GM12873 (cell line): ENCODE results near the gene BCORL1.

Source experiments
- CTCF ChIP-seq: IDR thresholded peaks from 2 replicates; pipeline ENCODE4 v1.5.1; 2012; ENCODE audit warnings: low read depth, mild to moderate bottlenecking, moderate library complexity, low read length, control low read depth; ENCODE audit not compliant: insufficient read depth; ENCODE audit errors: missing control alignments

The BCORL1 gene

DNA sequence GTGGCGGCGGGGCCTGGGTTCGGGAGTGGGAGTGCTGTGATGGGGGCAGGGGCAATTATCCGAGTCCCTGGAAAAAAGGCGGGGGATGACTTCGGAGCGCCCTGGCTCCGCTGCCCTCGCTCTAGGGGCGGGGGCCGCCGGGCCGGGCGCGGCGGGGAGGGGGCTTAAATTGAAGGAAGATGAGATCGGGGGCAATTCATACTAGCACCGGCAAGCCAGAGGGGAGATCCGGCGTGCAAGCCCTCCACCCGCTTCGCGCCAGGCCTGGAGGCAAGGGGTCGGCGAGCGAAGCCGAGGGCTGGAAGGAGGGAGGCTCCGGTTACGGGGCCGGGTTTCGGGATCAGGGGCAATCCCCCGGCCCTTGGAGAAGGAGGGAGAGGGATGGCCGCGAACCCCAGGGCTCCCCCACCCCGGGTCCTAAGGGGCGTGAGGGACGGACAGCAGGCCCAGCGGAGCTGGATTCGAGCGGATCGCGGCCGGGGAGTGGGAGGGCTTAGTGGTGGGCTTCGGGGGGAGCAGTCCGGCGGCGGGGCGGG is 1.2 kb downstream of the BCORL1 start:
- TF ChIP-seq CTCF, result no peak

DNA sequence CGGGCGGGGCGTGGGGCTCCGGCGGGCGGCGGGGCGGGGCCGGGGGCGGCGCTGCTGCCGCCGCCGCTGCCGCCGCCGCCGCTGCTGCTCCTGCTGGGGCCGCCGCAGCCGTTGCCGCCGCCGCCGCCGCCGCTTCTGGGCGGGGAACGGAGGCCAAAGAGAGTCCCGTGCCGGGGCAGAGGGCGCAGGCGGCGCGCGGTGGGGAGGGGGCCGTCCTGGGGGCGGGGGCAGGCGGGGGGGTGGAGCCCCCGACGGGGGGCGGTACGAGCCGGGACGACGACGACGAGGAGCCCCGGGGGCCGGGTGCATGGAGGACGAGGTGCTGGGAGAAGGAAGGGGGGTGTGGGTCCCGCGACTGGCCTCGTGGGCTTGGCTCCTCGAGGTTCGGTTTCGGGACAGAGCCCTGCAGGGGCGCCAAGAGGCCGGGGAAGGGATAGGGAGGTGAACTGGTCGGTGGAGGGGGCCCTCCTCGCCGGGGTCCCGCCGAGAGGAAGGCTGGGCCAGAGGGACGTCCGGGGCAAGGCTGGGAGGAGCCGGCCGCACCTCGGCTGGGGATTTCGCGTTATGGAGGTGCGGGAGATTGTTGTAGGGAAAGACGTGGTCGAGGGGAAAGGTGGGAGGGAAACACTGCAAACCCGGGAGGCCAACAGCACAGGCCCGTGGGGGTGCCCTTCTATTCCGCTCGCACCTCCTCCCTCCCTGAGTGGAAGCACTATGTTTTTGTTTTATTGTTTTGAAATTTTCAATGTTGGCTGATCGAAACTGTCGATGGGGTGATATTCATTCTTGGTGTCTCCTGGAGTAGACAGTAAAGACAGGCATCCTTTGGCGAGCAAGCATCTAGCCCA is 1.9 kb downstream of the BCORL1 start:
- TF ChIP-seq CTCF, result no peak

- no peak for TF ChIP-seq CTCF
Measured at GRCh38 chrX:129987871-129988270, 5.4 kb downstream of the BCORL1 start.

DNA sequence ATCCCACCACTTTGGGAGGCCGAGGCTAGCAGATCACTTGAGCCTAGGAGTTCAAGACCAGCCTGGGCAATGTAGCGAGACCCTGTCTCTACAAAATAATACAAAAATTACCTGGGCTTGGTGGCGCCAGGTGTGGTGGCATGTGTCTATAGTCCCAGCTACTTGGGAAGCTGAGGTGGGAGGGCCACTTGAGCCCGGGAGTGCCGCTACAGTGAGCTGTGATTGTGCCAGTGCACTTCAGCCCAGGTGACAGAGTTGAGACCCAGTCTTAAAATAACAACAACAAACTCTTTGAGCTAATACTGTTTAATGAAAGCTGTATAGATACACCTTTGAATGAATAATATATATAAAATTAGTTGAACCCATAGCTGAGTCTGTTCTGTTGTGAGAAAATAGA is 9.7 kb downstream of the BCORL1 start:
- TF ChIP-seq CTCF, result no peak

- TF ChIP-seq CTCF, result no peak
Measured at GRCh38 chrX:129996120-129996519, 13.7 kb downstream of the BCORL1 start.

- TF ChIP-seq CTCF, result no peak
Measured at GRCh38 chrX:129997086-129997485, 14.7 kb downstream of the BCORL1 start.

DNA sequence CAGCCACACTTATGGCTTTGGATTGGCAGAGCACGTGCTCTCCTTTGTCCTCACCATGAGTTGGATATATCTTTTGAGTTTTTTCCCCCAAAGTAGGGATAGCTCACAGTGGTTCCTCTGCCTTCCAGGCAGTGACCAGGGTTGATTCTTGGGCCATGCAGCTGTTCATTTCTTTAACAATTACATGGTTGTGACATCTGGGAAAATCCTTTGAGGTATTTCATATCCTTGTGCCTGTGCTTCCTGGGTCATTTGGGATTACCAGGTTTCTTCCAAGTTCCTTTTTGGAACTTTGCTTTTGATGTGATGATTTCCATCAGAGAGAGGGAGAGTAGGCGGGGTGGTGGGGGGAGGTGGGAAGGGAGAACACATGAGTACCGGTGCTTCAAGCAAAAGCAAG is 15.6 kb downstream of the BCORL1 start:
- TF ChIP-seq CTCF, result no peak
